Breast epithelium (tissue), 3 donors: ENCODE data around the gene FOXN3.

Source experiments
- CTCF ChIP-seq, 3 donors: fragments of 450-650 bp; IDR thresholded peaks; one replicate each; pipeline ENCODE4 v1.5.1; 2016 to 2017; ENCODE audit warnings: antibody characterized with exemption in 3 of 3, mild to moderate bottlenecking in 3 of 3, moderate library complexity in 3 of 3
- POLR2A ChIP-seq: fragments of 450-650 bp; IDR thresholded peaks from one replicate; pipeline ENCODE4 v1.6.1; 2016; ENCODE audit warnings: antibody characterized with exemption, mild to moderate bottlenecking, moderate library complexity

GRCh38 chr14:89279649-89280232, 137.3 kb downstream of the FOXN3 start:
- TF ChIP-seq CTCF (IDR thresholded peaks at IDR 0.05) (no peak), POLR2A (no peak)
